Dedifferentiated amniotic fluid mesenchymal stem cell (primary cell): Measurements from ENCODE around the gene DLX4.

Source experiments
- DNase-seq: peaks from one replicate; pipeline ENCODE4 v3.0.0-alpha.2; 2016; ENCODE audit errors: extremely low spot score

Gene DLX4, protein sequence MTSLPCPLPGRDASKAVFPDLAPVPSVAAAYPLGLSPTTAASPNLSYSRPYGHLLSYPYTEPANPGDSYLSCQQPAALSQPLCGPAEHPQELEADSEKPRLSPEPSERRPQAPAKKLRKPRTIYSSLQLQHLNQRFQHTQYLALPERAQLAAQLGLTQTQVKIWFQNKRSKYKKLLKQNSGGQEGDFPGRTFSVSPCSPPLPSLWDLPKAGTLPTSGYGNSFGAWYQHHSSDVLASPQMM

DNA sequence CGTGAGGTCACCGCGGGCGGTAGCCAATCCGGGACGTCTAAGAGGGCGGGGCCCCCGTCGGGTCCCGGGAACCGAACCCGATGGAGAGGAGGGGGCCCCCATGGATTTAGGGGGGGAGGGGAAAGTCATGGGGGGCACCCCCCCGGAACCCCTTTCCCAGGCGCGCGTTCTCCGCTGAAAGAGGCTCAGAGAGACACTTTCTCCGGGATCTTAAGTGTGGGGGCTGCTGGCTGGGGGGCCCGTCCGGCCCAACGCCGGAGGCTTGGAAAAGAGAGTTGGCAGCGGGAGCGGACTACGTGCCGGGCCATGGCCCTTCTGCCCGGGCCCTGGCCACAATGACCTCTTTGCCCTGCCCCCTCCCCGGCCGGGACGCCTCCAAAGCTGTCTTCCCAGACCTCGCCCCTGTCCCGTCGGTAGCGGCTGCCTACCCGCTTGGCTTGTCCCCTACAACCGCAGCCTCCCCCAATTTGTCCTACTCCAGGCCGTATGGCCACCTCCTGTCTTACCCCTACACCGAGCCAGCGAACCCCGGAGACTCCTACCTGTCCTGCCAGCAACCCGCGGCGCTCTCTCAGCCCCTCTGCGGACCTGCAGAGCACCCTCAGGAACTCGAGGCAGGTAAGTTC, at the start of gene DLX4:
DLX4 (plus strand) TSS at position 57 of the 626 bp plus-strand sequence; CDS start at position 336, 279 bp downstream.
- no peak for DNase-seq

DNA sequence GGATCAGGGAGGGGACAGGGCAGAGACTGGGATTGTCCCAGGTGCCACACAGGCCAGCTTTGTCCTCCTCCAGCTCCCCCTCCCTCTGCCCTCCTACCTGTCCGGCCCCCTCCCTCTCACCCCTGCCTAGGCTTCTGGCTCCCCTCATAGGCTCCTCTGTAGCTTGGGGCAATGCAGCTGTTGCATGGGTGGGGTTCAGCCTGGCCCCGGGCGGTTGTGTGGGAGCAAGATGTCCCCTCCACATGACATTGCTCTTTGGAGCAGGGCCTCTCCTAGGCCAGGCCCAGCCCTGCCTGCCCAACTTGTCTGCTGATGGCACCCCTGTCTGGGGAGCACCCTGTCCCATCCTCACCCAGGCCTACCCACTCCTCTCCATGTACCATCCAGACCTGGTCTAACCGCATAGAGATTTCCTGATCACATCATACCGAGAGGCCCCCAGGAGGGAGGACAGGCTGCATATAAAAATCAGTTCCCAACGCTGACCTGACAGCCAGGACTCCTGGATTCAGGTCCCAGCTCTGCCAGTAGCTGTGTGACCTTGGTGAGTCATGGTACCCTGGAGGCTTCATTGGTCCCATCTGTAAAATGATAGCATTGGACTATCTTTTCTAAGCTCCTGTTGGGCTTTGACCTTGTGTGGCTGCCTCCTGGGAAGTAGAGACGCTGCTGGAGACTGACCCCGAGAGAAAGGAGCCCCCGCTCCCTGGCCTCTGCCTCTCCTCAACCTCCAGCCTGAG, 48.8 kb upstream of the DLX4 start:
- DNase-seq = no peak

DNA sequence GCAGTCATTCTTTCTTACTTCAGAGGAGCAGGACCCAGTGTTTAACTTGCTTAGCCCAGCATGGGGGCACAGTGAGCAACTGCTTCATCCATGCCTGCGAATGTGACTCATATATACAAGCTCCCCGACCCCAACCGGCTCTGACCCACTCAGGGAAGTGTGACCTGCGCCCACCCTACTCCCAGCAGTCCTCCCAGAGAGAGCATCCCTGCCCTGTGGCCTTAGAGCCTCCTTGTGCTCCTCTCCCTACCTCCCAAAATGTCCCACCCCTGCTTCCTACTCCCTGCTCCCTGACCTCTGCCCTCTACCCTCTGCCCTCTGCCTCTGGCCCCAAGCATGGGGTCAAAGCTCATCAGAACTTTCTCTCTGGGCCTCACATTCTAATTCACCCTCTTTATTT, 46.9 kb upstream of the DLX4 start:
- DNase-seq = no peak

DNA sequence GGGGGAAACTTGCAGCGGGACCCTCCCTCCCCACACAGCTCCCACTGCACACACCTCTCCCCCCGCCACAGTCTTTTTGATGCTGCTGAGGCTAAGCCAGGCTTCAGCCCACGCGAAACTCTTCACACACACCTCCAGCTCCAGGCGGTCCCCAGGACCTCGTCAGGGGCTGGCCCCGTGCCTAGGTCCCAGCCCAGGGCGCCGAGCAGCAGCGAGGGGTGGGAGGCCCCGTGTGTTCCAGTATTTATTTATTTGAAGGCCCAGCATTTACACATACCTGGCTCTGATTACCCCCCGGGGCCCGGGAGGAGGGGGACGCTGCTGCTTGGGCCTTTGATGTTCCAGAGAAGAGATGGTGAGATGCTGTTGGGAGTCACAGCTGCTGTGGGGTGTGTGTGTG, 44.9 kb upstream of the DLX4 start:
- DNase-seq = no peak

DNA sequence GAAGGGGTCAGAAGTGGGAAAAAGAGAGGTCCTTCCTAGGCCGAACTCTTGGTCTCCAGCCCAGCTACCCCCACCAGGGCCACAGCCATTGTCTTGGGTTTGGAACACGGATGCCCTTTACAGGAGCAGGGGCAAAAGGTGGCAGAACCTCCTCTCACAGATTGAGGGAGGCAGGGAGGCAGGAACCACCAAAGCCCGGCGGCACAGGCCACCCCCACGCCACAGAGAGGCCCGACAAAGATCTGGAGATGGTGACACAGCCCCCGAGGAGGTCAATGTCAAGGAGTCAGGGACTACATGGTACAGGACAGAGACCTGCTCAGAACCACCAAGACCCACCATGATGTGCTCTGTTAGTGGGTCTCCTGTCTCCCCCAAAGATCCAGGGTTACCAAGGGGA, 44.4 kb upstream of the DLX4 start:
- DNase-seq = no peak

DNA sequence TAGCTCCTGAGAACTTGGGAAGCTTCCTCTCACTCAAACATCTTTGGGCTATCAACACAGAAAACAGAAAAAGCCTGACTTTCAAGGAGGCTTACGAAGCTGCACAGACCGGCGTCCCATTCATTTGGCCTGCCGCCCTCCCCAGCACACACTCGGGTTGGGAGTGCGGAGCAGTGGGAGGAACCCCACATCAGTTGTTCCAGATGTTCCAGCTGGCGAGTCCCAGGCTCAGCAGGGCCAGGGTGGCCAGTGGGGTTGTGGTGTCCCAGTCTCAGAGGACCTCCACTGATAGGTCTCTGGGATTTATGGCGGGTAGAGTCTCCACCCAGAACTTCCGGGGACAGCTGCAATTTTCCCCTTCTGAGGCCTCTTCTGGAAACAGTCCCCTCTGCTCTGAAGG, 43.1 kb upstream of the DLX4 start:
- DNase-seq = no peak

DNA sequence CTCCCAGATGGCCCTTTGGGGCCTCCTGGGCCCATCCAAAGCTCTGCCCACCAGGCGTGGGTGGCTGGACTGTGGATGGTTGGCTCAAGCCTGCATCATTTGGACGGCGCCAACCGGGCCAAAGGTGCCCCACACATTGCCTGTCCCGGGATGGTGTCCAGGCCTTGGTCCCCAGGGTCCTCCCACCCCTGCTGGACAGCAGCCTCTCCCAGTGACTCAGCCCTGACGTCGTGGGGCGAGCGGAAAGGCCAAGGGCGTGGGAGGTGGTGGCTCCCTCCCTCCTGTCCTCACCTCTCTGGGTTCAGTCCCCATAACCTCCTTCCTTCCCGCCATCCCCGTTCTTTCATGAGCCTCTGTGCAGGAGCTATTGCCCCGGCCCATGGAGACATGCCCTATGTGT, 42.1 kb upstream of the DLX4 start:
- no peak for DNase-seq

DNA sequence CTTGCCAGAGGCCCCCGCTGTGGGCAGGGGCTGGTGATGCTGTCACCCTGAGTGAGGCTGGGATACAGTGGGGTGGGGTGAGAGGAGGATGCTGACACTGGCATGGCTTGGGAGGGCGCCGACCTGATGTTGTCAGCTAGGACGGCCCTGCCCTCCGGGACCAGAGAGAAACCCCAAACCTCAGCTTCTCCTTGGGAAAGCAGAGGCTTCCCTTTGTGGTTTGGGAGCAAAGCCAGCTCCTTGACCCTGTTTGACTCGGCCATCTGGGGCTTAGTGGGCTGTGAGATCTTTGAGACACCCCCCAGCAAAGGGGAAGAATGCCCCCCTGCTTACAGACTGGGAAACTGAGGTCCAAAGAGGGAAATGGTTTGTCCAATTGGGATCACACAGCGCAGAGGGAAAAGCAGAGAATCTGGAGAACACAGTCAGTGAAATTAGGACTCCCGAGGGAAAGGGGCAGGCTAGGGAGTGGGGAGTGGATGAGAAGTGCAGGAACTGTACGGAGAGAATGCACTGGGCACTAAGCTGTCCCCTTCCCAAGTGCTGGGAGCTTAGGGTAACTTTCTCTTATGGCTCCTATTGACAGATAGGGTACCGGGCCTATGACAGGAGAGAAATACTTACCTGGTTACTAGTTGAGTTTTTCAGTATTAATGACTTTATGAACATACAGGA, 40.7 kb upstream of the DLX4 start:
- DNase-seq = no peak

DNA sequence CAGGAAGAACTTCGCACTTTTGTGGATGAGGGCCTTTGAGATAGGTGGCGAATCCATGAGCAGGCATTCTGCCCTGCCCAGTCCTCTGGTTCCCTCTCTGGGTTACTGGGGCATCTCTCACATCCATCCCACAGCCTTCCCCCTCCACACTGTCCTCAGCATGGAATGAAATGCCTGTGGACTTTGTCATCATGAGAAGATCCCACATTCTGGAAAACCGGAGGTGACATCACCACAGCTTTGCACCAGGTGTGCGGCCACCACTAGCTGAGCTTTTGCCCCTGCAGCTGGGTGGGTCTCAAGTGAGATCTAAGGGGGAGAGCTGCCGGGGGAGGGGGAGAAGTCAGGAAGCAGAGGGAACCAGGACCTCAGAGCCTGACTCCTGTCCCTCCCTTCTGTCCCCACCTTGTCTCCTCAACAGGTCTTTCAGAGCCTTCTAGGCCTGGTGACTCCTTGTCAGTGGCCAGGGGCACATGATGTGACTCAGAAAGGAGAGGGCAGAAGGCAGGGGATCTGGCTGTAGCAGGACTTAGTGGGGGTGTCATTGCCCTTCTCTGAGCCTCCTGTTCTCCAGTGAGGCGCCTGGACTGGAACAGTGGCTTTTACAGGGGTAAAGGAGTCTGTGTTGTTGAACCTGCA, 40.0 kb upstream of the DLX4 start:
- DNase-seq = no peak

DNA sequence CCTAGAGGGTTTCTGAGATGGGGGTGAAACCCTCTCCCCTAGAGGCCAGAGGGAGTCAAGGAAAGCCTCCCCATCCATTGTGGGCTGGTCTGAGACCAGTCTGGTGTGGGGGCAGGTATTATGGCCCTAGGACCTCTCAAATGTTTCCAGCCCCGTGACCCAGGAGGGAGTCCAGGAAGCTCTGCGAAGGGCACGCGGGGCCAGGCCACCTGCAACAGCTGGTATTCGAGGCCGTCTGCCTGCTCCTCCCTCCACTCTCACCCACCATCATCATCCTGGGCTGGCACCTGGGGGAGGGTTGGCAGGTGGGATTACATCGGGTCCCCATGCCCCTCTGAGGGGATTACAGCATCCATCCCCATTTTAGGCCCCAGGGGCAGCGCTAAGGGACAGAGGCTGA, 38.1 kb upstream of the DLX4 start:
- DNase-seq = no peak

DNA sequence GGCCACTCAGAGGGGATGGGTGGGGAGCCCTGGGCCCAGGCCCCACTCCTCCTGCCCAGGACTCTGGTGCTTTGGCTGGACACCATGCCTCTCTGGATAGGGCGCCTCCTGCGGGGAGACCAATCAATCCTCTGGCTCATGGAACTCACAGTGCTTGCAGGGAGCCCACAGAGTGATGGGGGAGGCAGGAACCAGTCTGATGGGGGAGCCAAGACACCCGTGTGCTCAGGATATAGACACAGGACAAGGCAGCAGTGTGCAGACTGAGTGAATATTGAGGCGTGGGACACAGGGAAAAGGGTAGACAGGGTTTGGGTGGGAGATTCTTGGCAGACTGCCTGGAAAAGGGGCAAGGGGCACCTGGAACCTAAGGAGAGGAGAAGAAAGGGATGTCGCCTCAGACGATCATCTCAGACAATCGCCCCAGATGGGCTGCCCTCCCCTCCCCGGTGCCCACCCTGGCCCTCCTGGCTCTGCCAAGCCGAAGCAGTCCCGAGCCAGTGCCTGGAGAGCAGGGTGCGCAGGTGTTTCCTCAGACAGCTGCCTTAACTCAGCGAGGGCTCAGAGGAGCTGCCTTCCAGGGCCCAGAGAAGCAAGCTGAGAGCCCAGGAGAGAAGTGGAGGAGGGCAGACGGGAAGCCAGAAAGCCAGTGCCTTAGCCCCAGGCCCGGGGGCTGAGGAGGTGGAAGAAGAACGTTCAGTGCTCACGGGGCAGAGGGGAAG, 37.4 kb upstream of the DLX4 start:
- no peak for DNase-seq

DNA sequence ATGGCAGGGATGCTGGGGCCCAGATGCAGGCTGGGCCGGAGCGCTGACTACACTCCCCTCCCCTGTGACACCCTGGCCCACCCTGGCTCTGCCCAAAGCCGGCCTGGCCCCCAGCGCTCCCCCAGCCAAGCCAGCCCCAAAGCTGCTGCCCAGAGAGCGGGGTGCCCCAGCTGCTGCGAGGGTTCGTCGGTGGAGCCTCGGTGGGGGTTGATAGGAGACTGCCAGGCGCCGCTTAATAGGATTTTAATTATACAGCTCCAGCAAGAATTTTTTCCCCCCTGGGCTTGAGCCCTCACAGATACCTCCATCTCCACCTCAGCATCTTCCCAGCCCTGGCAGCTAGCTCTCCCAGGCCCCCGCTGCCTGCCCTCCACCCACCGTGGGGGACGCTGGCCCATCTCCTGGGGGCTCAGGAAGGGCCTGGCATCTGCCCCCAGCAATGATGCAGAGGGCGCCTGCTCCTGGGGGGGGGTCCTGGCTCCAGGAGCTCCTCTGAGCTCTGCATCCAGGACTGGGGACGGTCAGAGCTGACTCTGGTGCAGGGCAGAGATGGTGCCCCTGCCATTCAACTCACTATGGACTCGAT, 36.8 kb upstream of the DLX4 start:
- no peak for DNase-seq

DNA sequence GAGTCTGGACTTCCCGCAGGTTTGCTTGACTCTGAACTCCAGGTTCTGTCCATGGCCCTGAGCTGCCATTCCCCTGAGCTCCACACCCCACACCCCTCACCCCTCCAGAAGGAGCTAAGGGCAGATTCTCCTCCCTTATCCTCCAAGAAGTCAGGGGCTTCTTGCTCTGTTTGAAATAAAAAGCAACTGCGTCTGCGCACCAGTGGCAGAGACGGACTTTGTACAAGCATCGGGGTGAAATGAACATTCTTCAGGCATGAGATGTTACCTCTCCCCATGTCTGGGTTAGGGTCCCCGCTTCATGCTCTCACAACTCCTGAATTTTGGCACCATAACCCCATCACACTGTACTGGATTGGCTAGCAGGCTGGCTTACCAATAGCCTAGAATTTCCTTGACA, 36.1 kb upstream of the DLX4 start:
- no peak for DNase-seq

DNA sequence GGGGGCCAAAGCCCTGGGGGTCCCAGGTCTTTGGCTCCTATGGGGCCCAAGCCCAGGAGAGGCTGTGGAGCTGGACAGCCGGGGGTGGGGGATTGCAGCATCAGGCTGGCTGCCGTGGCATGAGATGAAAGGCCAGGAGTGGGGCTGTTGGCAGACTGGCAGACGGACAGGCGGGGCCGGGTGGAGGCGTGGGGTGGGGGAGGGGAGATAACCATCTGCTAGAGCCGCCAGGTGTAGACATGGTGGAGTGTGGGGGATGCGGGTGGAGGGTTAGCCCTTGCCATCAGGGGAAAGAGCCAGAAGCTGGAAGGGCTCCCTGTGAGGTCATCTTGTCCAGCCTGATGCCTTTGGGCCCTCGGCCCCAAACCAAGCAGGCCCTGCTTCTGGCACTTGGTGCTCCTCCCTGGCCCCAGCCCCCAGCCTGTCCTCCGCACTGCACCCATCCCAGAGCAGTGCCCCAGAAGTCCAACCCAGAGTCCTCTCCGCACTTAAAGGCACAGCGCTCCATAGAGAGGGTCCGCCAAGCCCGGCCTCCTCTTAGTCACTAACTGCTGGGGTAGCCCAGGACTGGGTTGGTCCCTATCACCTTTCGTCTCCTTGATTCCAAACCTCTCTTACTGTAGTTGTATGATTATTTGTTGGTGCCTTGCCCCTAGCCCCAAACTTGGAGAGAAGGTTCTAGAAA, 33.3 kb upstream of the DLX4 start:
- DNase-seq = no peak

DNA sequence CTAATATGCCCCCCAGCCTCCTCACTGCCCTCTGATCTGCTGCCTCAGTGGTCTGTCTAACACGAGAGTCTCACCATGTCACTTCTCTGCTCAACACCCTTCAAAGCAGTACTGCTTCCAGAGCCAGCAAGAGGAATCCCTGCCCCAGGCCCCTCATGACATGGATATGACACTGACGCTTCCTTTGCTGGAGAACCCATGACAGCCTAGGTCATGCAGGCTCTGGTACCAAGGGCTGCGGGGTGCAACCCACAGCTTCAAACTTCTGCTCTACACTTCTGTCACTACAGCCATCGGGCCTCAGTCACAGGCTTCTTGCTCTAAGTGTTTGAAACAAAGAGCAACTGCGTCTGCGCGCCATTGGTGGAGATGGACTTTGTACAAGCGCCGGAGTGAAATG, 32.6 kb upstream of the DLX4 start:
- DNase-seq = no peak

DNA sequence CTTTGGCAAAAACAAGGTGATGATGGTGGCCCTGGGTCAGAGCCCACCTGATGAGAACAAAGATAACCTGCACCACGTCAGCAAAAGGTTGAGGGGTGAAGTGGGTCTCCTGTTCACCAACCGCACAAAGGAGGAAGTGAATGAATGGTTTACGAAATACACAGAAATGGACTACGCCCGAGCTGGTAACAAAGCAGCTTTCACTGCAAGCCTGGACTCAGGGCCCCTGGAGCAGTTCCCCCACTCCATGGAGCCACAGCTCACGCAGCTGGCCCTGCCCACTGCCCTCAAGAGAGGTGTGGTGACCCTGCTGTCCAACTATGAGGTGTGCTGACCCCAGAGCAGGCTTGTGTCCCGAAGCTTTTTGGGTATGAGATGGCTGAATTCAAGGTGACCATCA, 29.7 kb upstream of the DLX4 start:
- DNase-seq = no peak

DNA sequence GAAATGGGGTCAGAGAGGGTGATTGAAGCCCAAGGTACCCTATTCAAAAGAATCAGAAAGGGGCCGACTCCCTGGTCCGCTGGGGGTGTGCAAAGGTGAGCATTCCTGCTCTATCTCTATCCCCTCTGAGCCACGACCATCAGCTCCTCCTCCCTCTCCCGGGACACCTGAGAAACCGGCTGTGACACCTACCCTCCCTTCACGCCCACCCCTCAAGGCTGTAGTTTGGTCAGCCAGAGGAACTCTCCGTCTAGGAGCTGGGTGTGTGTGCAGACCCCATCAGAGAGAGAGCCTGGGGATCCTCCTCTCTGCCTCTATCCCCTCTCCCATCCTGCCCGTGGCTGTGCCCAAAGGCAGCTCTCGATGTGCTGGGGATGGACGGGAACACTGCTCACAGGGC, 27.6 kb upstream of the DLX4 start:
- no peak for DNase-seq

DNA sequence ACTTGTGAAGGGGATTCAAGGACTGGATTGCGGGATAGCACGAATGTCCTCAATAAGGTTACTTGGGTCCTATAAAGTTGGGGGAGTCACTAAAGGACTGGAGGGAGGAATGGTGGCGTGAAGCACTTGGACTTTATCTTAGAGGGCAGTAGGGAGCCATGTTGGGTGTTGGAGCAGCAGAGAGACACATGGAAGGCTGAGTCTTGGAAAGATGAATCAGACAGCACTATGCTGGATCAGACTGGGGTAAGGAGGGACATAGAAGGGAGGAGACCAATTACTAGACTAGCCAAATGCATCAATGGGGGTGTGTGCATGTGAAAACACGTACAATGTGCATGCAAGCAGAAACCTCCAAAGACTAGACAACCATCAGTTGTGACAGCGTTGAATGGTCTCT, 26.0 kb upstream of the DLX4 start:
- no peak for DNase-seq

DNA sequence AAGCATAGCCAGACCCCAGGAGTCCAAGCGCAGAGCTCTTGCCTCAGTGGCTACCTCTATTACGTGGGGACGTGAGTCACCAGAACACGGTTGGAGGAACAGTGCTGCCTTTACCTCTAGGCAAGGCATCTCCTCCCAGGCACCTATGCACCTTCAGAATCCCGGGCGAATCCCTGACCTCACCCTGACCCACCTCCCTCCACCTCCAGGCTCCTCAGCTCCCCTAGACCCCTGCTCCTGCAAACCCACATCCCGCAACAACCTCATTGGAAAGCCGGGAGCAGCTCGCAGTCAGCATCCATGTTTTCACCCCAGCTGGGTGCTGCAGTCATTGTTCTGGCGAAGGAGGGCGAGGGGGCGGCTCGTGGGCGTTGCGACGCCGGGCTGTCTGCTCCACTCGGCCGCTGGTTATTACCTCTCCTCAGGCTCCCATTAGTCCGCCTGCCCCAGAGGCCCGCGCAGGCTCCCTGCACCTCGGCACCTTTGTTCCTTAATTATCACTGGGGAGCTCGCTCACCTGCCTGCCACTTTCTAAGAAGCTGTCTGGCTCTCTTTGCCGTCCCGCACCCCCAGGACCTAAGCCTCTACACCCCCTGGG, 24.6 kb upstream of the DLX4 start:
- DNase-seq = no peak

DNA sequence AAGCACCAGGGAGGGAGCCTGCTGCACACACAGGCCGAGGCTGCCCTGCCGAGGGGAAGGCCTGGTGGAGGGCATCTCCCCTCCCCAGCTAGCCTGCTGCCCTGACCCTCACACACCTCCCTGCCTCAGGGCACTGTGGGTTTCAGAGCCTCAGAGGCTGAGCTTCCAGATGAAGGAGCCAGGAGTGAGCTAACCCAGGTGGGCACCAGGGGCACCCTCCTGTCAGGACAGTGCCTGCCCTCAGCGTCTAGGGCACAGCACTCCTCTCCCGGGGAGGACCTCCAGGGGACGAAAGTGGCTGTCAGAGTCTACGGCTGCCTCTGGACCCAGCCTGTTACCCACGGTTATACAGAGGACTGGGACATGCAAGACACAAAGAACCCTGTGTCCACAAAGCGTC, 22.8 kb upstream of the DLX4 start:
- DNase-seq = no peak
